HG02884 (cell line): ENCODE results near the gene PDE4D.

Experiments used
- ATAC-seq: cut with Tn5 transposase; IDR thresholded peaks from one replicate; pipeline ENCODE4 v1.9.1; 2021; ENCODE audit warnings: mild to moderate bottlenecking, moderate library complexity; ENCODE audit not compliant: unreplicated experiment

PDE4D gene

GRCh38 chr5:59840200-59840601, 53.3 kb downstream of the PDE4D start:
- ATAC-seq, result no peak

- no peak for ATAC-seq
Measured at GRCh38 chr5:59838989-59839388, 54.5 kb downstream of the PDE4D start.

- no peak for ATAC-seq
Measured at GRCh38 chr5:59838067-59838466, 55.5 kb downstream of the PDE4D start.

- ATAC-seq, result no peak
Measured at GRCh38 chr5:59837071-59837470, 56.5 kb downstream of the PDE4D start.

- no peak for ATAC-seq
Measured at GRCh38 chr5:59835800-59836199, 57.7 kb downstream of the PDE4D start.

GRCh38 chr5:59833448-59833847, 60.1 kb downstream of the PDE4D start:
- ATAC-seq, result no peak

GRCh38 chr5:59832577-59833301, 60.8 kb downstream of the PDE4D start:
- ATAC-seq, result no peak

- ATAC-seq, result peak; percentile 60
Measured at GRCh38 chr5:59831326-59832010, 62.1 kb downstream of the PDE4D start.

GRCh38 chr5:59830536-59831200, 62.9 kb downstream of the PDE4D start:
- no peak for ATAC-seq

- ATAC-seq, result no peak
Measured at GRCh38 chr5:59829922-59830321, 63.6 kb downstream of the PDE4D start.

- ATAC-seq, result no peak
Measured at GRCh38 chr5:59829386-59829785, 64.1 kb downstream of the PDE4D start.

GRCh38 chr5:59828623-59829022, 64.9 kb downstream of the PDE4D start:
- ATAC-seq, result no peak

GRCh38 chr5:59826996-59827395, 66.5 kb downstream of the PDE4D start:
- ATAC-seq, result no peak

- ATAC-seq, result no peak
Measured at GRCh38 chr5:59823420-59823819, 70.1 kb downstream of the PDE4D start.

- no peak for ATAC-seq
Measured at GRCh38 chr5:59819806-59820205, 73.7 kb downstream of the PDE4D start.

GRCh38 chr5:59817536-59817935, 76.0 kb downstream of the PDE4D start:
- ATAC-seq, result no peak

- no peak for ATAC-seq
Measured at GRCh38 chr5:59816654-59817300, 76.7 kb downstream of the PDE4D start.

GRCh38 chr5:59814537-59814872, 79.0 kb downstream of the PDE4D start:
- ATAC-seq, result no peak

GRCh38 chr5:59813761-59814536, 79.6 kb downstream of the PDE4D start:
- peak; percentile 46 for ATAC-seq

GRCh38 chr5:59810041-59810440, 83.5 kb downstream of the PDE4D start:
- peak; percentile 62 for ATAC-seq

GRCh38 chr5:59807806-59808205, 85.7 kb downstream of the PDE4D start:
- no peak for ATAC-seq
